Uterus (tissue), 4 donors: ENCODE measurements around the gene OPRPN. TPM values are rescaled to one million over a fixed set of nuclear protein-coding genes. Genes with fewer than 3 reads are reported as not detected.

Source experiments
- DNase-seq, 2 donors: peaks; one replicate each; pipeline ENCODE4 v3.0.0-alpha.2; 2019 to 2020
- H3K27ac ChIP-seq, 2 donors: fragments of 200-600 bp; sonication (generic); 1 replicate in 1 of 2; 2 replicates in 1 of 2; pipeline ENCODE4 v1.5.1; 2016 to 2018
- H3K27me3 ChIP-seq, 2 donors: fragments of 200-600 bp; sonication (generic); one replicate each; pipeline ENCODE4 v1.5.1; 2018 to 2019; ENCODE audit warnings: control low read depth in 1 of 2
- H3K36me3 ChIP-seq, 2 donors: fragments of 200-600 bp; sonication (generic); one replicate each; pipeline ENCODE4 v1.5.1; 2019; ENCODE audit warnings: control low read depth in 1 of 2
- H3K4me1 ChIP-seq, 2 donors: fragments of 200-600 bp; sonication (generic); one replicate each; pipeline ENCODE4 v1.5.1; 2018 to 2019; ENCODE audit warnings: control low read depth in 1 of 2
- H3K4me3 ChIP-seq, 2 donors: fragments of 200-600 bp; sonication (generic); 1 replicate in 1 of 2; 2 replicates in 1 of 2; pipeline ENCODE4 v1.5.1; 2018 to 2019; ENCODE audit warnings: mild to moderate bottlenecking in 1 of 2
- H3K9me3 ChIP-seq, 2 donors: fragments of 200-600 bp; sonication (generic); one replicate each; pipeline ENCODE4 v1.5.1; 2019; ENCODE audit warnings: control low read depth in 1 of 2
- CTCF ChIP-seq, 4 experiments: fragments of 200-600 bp in 2 of 4; fragments of 450-650 bp in 2 of 4; sonication (generic) in 2 of 4; IDR thresholded peaks; one replicate each; pipeline ENCODE4 v1.5.1; 2016 to 2019; ENCODE audit warnings: antibody characterized with exemption in 4 of 4, mild to moderate bottlenecking in 2 of 4, moderate library complexity in 1 of 4
- POLR2A ChIP-seq, 2 donors: fragments of 450-650 bp; IDR thresholded peaks; one replicate each; pipeline ENCODE4 v1.6.1; 2016; ENCODE audit warnings: antibody characterized with exemption in 2 of 2, mild to moderate bottlenecking in 1 of 2, moderate library complexity in 1 of 2
- intact Hi-C: fragments of 100-400 bp; cut with DNase I; formaldehyde crosslinking; loops from one replicate; pipeline ENCODE4 v1.15.1; 2023; ENCODE audit warnings: low total_unique reads
- total RNA-seq, 4 donors: library from RNA; depleted of rRNA in 3 of 4; stranded (reverse); fragments of >200 nt in 3 of 4; gene quantifications; one replicate each; pipeline versions ENCODE4 v1.1.0 to v1.2.4, GENCODE V29; 2014 to 2023
- donor health status: DM: yes; HTN: yes; CAD: no.

The OPRPN gene
- total RNA-seq, 4 donors from 2014 or later, result not detected

DNA sequence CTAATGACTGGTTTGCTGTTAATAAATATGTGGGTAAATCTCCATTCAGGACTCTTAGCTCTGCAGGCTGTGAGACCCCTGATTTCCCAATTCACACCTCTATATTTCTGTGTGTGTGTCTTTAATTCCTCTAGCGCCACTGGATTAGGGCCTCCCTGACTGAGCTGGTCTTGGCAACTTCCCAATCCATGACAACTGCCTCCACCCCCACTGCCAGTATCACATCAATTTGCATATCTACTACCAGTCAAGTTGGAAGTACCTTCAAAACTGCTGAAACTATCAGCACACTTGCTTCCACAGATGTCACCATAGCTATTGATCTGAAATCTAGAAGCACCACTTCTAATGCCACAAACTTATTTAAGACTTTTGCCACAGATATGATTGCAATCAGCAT, 27.6 kb downstream of the OPRPN start:
- DNase-seq, result no peak
- Histone ChIP-seq H3K4me3 (no peak overlapping the region), H3K4me1 (no peaks in the 10 kb centered on the region), H3K9me3 (no peaks in the 10 kb centered on the region), H3K27me3 (no peaks in the 10 kb centered on the region), H3K27ac (no peak overlapping the region), H3K36me3 (no peaks in the 10 kb centered on the region)
- TF ChIP-seq CTCF (IDR thresholded peaks at IDR 0.05), result no peak
- TF ChIP-seq POLR2A (IDR thresholded peaks at IDR 0.05), result no peak
- intact Hi-C loops, result no loop called here

GRCh38 chr4:70426789-70427188, 29.0 kb downstream of the OPRPN start:
- H3K36me3 ChIP-seq, result no peaks in the 10 kb centered on the region
- H3K9me3 ChIP-seq, result no peaks in the 10 kb centered on the region
- H3K27me3 ChIP-seq, result no peaks in the 10 kb centered on the region
- no peak overlapping the region for H3K4me3 ChIP-seq
- H3K27ac ChIP-seq, result no peak overlapping the region
- no peak for TF ChIP-seq CTCF (IDR thresholded peaks at IDR 0.05)
- no peak for TF ChIP-seq POLR2A (IDR thresholded peaks at IDR 0.05)
- intact Hi-C loops, result no loop called here
- DNase-seq, result no peak
- H3K4me1 ChIP-seq, result no peaks in the 10 kb centered on the region

DNA sequence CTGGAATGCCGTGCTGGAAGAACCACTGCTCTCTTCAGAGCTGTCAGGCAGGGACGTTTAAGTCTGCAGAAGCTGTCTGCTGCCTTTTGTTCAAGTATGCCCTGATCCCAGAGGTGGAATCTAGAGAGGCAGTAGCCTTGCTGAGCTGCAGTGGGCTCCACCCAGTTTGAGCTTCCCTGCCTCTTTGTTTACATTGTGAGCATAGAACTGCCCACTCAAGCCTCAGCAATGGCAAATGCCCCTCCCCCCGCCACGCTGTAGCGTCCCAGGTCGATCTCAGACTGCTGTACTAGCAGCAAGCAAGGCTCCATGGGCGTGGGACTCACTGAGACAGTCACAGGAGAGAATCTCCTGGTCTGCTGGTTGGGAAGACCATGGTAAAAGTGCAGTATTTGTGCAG, 39.5 kb downstream of the OPRPN start:
- intact Hi-C loops, result no loop called here
- DNase-seq, result no peak
- H3K4me3 ChIP-seq, result no peak overlapping the region
- no peaks in the 10 kb centered on the region for H3K27me3 ChIP-seq
- no peak for TF ChIP-seq POLR2A (IDR thresholded peaks at IDR 0.05)
- TF ChIP-seq CTCF (IDR thresholded peaks at IDR 0.05), result no peak
- H3K27ac ChIP-seq, result no peak overlapping the region
- H3K9me3 ChIP-seq, result no peaks in the 10 kb centered on the region
- H3K36me3 ChIP-seq, result no peaks in the 10 kb centered on the region
- no peaks in the 10 kb centered on the region for H3K4me1 ChIP-seq

GRCh38 chr4:70442474-70442873, 44.7 kb downstream of the OPRPN start:
- no peak for DNase-seq
- no peaks in the 10 kb centered on the region for H3K9me3 ChIP-seq
- H3K4me1 ChIP-seq, result no peaks in the 10 kb centered on the region
- intact Hi-C loops, result no loop called here
- no peak overlapping the region for H3K4me3 ChIP-seq
- no peaks in the 10 kb centered on the region for H3K36me3 ChIP-seq
- no peaks in the 10 kb centered on the region for H3K27me3 ChIP-seq
- H3K27ac ChIP-seq, result no peak overlapping the region
- TF ChIP-seq POLR2A (IDR thresholded peaks at IDR 0.05), result no peak
- TF ChIP-seq CTCF (IDR thresholded peaks at IDR 0.05), result no peak

DNA sequence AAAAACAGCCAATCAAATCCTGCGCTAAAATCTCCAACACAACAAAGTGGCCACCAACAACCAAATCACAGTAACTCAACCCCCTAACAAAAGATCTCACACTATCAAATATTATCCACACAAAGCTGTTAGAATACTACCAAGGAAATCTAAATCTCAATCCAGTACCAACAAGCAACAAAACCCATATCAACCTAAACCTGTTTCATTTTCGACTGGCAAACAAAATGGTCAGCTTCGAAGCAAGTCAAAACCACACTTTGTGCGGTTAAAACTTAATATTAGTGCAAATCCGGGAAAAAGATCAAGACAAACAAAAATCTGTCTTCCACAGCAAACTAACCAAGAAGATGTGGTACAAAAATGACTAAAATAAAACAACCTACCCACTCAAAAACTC, 45.6 kb downstream of the OPRPN start:
- intact Hi-C loops, result no loop called here
- TF ChIP-seq CTCF (IDR thresholded peaks at IDR 0.05) (no peak), POLR2A (IDR thresholded peaks at IDR 0.05) (no peak)
- DNase-seq, result no peak

More for the DNA sequence above, 45.6 kb downstream of the OPRPN start:
- no peaks in the 10 kb centered on the region for H3K36me3 ChIP-seq
- H3K4me1 ChIP-seq, result no peaks in the 10 kb centered on the region
- H3K27ac ChIP-seq, result no peak overlapping the region
- H3K4me3 ChIP-seq, result no peak overlapping the region
- no peaks in the 10 kb centered on the region for H3K27me3 ChIP-seq
- H3K9me3 ChIP-seq, result no peaks in the 10 kb centered on the region
